PC-3 (cell line): Measurements from ENCODE around the gene OOEP.

Experiments
- CTCF ChIP-seq: fragments of 300-600 bp; sonication (generic); conservative IDR thresholded peaks from 2 replicates; pipeline ENCODE4 v1.5.1; 2017; ENCODE audit warnings: antibody characterized with exemption, low read depth, mild to moderate bottlenecking, low read length
- EZH2phosphoT487 ChIP-seq: fragments of 300-600 bp; sonication (generic); IDR thresholded peaks from 2 replicates; pipeline ENCODE4 v1.6.1; 2018; ENCODE audit warnings: mild to moderate bottlenecking, antibody characterized with exemption, low read length, borderline replicate concordance

- TF ChIP-seq CTCF, result no peak
- no peak for TF ChIP-seq EZH2phosphoT487
Measured at GRCh38 chr6:73382462-73383113, 12.9 kb upstream of the OOEP start.
